Neural progenitor cell (in vitro differentiated cells): ENCODE results near the gene BAAT. TPM values are rescaled to one million over a fixed set of nuclear protein-coding genes. Genes with fewer than 3 reads are reported as not detected.

Experiments used
- DNase-seq: peaks from one replicate; pipeline ENCODE4 v3.0.0-alpha.2; 2016; ENCODE audit warnings: low spot score
- H2AFZ ChIP-seq: fragments of 200-600 bp; sonication (generic); replicated peaks from 2 replicates; pipeline ENCODE4 v1.6.1; 2016; ENCODE audit warnings: antibody characterized with exemption
- H3F3A ChIP-seq: fragments of 200-600 bp; sonication (generic); 2 replicates; pipeline ENCODE4 v1.6.1; 2016; ENCODE audit warnings: antibody characterized with exemption, low read depth
- H3K27ac ChIP-seq: fragments of 200-600 bp; sonication (generic); 2 replicates; pipeline ENCODE4 v1.5.1; 2016; ENCODE audit warnings: mild to moderate bottlenecking
- H3K27me3 ChIP-seq: fragments of 200-600 bp; sonication (generic); 2 replicates; pipeline ENCODE4 v1.6.1; 2016; ENCODE audit warnings: mild to moderate bottlenecking, moderate library complexity
- H3K36me3 ChIP-seq: fragments of 200-600 bp; sonication (generic); 2 replicates; pipeline ENCODE4 v1.5.1; 2016
- H3K4me1 ChIP-seq: fragments of 200-600 bp; sonication (generic); 2 replicates; pipeline ENCODE4 v1.6.1; 2016; ENCODE audit warnings: mixed run types
- H3K4me2 ChIP-seq: fragments of 200-600 bp; sonication (generic); 2 replicates; pipeline ENCODE4 v1.6.1; 2016
- H3K4me3 ChIP-seq: fragments of 200-600 bp; sonication (generic); 2 replicates; pipeline ENCODE4 v1.5.1; 2016
- H3K79me2 ChIP-seq: fragments of 200-600 bp; sonication (generic); 2 replicates; pipeline ENCODE4 v1.6.1; 2016; ENCODE audit warnings: low read depth
- H3K9ac ChIP-seq: fragments of 200-600 bp; sonication (generic); 2 replicates; pipeline ENCODE4 v1.6.1; 2016
- H3K9me3 ChIP-seq: fragments of 200-600 bp; sonication (generic); 2 replicates; pipeline ENCODE4 v1.5.1; 2016; ENCODE audit warnings: low read depth
- H4K20me1 ChIP-seq: fragments of 200-600 bp; sonication (generic); 2 replicates; pipeline ENCODE4 v1.6.1; 2016; ENCODE audit warnings: low read depth
- H3K27ac Mint-ChIP-seq: 3 replicates; pipeline ENCODE4 v1.8.0; 2021; ENCODE audit warnings: mixed read lengths
- H3K27me3 Mint-ChIP-seq: 2 replicates; pipeline ENCODE4 v1.8.0; 2022; ENCODE audit warnings: low read depth, mild to moderate bottlenecking, inconsistent platforms, moderate library complexity, mixed read lengths; ENCODE audit not compliant: insufficient read depth
- H3K36me3 Mint-ChIP-seq: 3 replicates; pipeline ENCODE4 v1.8.0; 2021; ENCODE audit warnings: mixed read lengths
- H3K4me1 Mint-ChIP-seq: 3 replicates; pipeline ENCODE4 v1.8.0; 2021; ENCODE audit warnings: mixed read lengths
- H3K4me3 Mint-ChIP-seq: 3 replicates; pipeline ENCODE4 v1.8.0; 2021; ENCODE audit warnings: mild to moderate bottlenecking, moderate library complexity, mixed read lengths
- H3K9me3 Mint-ChIP-seq: 3 replicates; pipeline ENCODE4 v1.8.0; 2020; ENCODE audit warnings: mixed read lengths
- EZH2 ChIP-seq: fragments of 200-600 bp; sonication (generic); IDR thresholded peaks from 2 replicates; pipeline ENCODE4 v1.6.1; 2017; ENCODE audit warnings: antibody characterized with exemption, mild to moderate bottlenecking, moderate library complexity
- EZH2phosphoT487 ChIP-seq: fragments of 200-600 bp; sonication (generic); IDR thresholded peaks from 2 replicates; pipeline ENCODE4 v1.6.1; 2017; ENCODE audit warnings: antibody characterized with exemption
- total RNA-seq: library from RNA; depleted of rRNA; stranded (reverse); fragments of >200 nt; gene quantifications from 2 replicates; pipeline ENCODE4 v1.2.3, GENCODE V29; 2015; ENCODE audit warnings: low replicate concordance
- TF ChIP-seq, protein P1 (sequence below): fragments of 200-600 bp; sonication (generic); IDR thresholded peaks from 2 replicates; pipeline ENCODE4 v1.5.1; 2017; ENCODE audit warnings: antibody characterized with exemption, mild to moderate bottlenecking

The BAAT gene
- total RNA-seq, 1 donor from 2014 or later, result 0.09 TPM

DNA sequence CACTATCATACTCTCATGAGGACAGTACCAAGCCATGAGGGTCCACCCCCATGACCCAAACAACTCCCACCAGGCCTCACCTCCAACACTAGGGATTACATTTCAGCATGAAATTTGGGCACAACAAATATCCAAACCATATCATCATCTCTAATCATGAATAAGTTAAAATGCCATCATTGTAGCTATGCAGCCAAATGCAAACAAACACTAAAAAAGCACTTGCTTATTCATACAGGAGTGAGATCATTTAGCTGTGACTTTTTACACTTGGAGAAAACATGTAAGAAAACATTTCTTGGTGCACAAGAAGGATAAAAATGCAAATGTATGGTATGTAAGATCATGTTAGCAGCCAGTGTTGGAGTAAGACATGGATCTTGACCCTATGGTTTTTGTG, 24.2 kb downstream of the BAAT start:
- Histone ChIP-seq H3K27me3 (no peaks in the 10 kb centered on the region), H3K79me2 (no peaks in the 10 kb centered on the region), H3F3A (no peaks in the 10 kb centered on the region), H2AFZ (no peak overlapping the region), H3K36me3 (no peaks in the 10 kb centered on the region), H3K27ac (no peak overlapping the region), H3K4me1 (no peaks in the 10 kb centered on the region), H3K9ac (no peak overlapping the region), H3K4me2 (no peak overlapping the region), H4K20me1 (no peaks in the 10 kb centered on the region), H3K9me3 (no peaks in the 10 kb centered on the region), H3K4me3 (no peak overlapping the region)
- no peaks in the 10 kb centered on the region for H3K36me3 Mint-ChIP-seq
- no peaks in the 10 kb centered on the region for H3K4me1 Mint-ChIP-seq
- TF ChIP-seq, protein P1, sequence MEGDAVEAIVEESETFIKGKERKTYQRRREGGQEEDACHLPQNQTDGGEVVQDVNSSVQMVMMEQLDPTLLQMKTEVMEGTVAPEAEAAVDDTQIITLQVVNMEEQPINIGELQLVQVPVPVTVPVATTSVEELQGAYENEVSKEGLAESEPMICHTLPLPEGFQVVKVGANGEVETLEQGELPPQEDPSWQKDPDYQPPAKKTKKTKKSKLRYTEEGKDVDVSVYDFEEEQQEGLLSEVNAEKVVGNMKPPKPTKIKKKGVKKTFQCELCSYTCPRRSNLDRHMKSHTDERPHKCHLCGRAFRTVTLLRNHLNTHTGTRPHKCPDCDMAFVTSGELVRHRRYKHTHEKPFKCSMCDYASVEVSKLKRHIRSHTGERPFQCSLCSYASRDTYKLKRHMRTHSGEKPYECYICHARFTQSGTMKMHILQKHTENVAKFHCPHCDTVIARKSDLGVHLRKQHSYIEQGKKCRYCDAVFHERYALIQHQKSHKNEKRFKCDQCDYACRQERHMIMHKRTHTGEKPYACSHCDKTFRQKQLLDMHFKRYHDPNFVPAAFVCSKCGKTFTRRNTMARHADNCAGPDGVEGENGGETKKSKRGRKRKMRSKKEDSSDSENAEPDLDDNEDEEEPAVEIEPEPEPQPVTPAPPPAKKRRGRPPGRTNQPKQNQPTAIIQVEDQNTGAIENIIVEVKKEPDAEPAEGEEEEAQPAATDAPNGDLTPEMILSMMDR, result no peak
- TF ChIP-seq EZH2phosphoT487, result no peak
- TF ChIP-seq EZH2, result no peak
- no peaks in the 10 kb centered on the region for H3K27me3 Mint-ChIP-seq
- H3K4me3 Mint-ChIP-seq, result no peak overlapping the region
- no peak overlapping the region for H3K27ac Mint-ChIP-seq
- no peak for DNase-seq
- no peaks in the 10 kb centered on the region for H3K9me3 Mint-ChIP-seq

DNA sequence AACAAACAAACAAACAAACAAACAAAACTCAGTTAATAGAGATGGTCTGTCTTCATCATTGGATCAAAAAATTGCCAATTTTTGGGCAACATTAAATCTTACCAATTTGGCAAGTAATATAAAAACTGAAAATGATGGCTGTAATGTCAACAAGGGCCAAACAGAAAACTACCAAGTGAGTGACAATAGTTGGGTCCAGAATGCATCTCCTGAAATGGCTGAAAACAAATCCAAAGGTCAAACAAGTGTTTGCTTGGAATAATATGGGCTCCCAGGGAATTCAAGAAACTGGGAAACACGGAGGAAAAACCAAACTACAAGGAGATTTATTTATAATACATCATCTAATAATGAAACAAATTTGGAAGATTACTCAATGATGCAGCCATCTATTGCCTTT, 25.1 kb downstream of the BAAT start:
- H3K4me1 ChIP-seq, result no peaks in the 10 kb centered on the region
- Mint-ChIP-seq H3K4me3 (no peak overlapping the region), H3K4me1 (no peaks in the 10 kb centered on the region), H3K9me3 (no peaks in the 10 kb centered on the region), H3K36me3 (no peaks in the 10 kb centered on the region), H3K27me3 (no peaks in the 10 kb centered on the region), H3K27ac (no peak overlapping the region)
- no peaks in the 10 kb centered on the region for H4K20me1 ChIP-seq
- no peaks in the 10 kb centered on the region for H3K9me3 ChIP-seq
- no peak overlapping the region for H3K27ac ChIP-seq
- no peak overlapping the region for H2AFZ ChIP-seq
- no peak overlapping the region for H3K9ac ChIP-seq
- no peak overlapping the region for H3K4me2 ChIP-seq
- no peaks in the 10 kb centered on the region for H3K79me2 ChIP-seq
- TF ChIP-seq, protein P1, result no peak
- TF ChIP-seq EZH2, result no peak
- no peaks in the 10 kb centered on the region for H3K36me3 ChIP-seq
- DNase-seq, result no peak
- H3K27me3 ChIP-seq, result no peaks in the 10 kb centered on the region
- H3K4me3 ChIP-seq, result no peak overlapping the region
- no peaks in the 10 kb centered on the region for H3F3A ChIP-seq

DNA sequence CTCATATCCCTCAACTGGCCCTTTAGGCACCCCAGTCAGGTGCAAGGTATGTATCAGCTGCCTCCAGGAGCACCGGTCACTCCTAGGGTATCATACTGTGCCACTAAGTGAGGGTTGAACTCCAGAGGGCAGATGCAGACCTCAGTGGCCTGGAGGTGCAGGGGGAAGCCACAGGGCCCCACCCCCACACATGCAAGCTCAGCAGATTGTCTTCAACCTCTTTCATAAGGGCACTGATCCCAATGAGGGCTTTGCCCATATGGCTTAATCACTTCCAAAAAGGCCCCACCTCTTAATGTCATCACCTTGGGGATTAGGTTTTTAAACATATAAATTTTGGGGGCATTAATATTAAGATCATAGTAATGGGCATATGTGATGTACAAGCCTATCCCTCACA, 28.2 kb downstream of the BAAT start:
- H3K27ac ChIP-seq, result no peak overlapping the region
- H3K36me3 ChIP-seq, result no peaks in the 10 kb centered on the region
- H4K20me1 ChIP-seq, result no peaks in the 10 kb centered on the region
- no peak overlapping the region for H3K4me2 ChIP-seq
- TF ChIP-seq EZH2 (no peak), EZH2phosphoT487 (no peak)
- TF ChIP-seq, protein P1, result no peak
- H3K79me2 ChIP-seq, result no peaks in the 10 kb centered on the region
- Mint-ChIP-seq H3K36me3 (no peaks in the 10 kb centered on the region), H3K4me1 (no peaks in the 10 kb centered on the region), H3K4me3 (no peak overlapping the region), H3K27me3 (no peaks in the 10 kb centered on the region), H3K9me3 (no peaks in the 10 kb centered on the region), H3K27ac (no peak overlapping the region)
- no peaks in the 10 kb centered on the region for H3K4me1 ChIP-seq
- H3K9me3 ChIP-seq, result no peaks in the 10 kb centered on the region
- H3K27me3 ChIP-seq, result no peaks in the 10 kb centered on the region
- H3K4me3 ChIP-seq, result no peak overlapping the region
- no peak overlapping the region for H2AFZ ChIP-seq
- H3F3A ChIP-seq, result no peaks in the 10 kb centered on the region
- no peak overlapping the region for H3K9ac ChIP-seq
- no peak for DNase-seq
